Fibroblast of lung (primary cell): ENCODE measurements around the gene MARCHF2.

Experiments used
- CTCF ChIP-seq, 2 donors: IDR thresholded peaks in 1 of 2; conservative IDR thresholded peaks in 1 of 2; 1 replicate in 1 of 2; 2 replicates in 1 of 2; pipeline ENCODE4 v1.5.1; 2011 to 2012; ENCODE audit warnings: low read length in 2 of 2, control low read depth in 1 of 2, inconsistent platforms in 1 of 2, low read depth in 1 of 2, mild to moderate bottlenecking in 1 of 2
- EZH2 ChIP-seq: IDR thresholded peaks from 2 replicates; pipeline ENCODE4 v1.5.1; 2012; ENCODE audit warnings: low read length, control low read depth, mild to moderate bottlenecking; ENCODE audit errors: missing control alignments

GRCh38 chr19:8488365-8488764 is 75.3 kb downstream of the MARCHF2 start:
- TF ChIP-seq CTCF (conservative IDR thresholded peaks at IDR 0.05 in 1 of 2, IDR thresholded peaks at IDR 0.05 in 1 of 2; ENCODE audit: low read depth in 1 of 2, low read length in 2 of 2) (no peak), EZH2 (no peak)
